ENCODE measurements around the gene KIDINS220. TPM values are rescaled to one million over a fixed set of nuclear protein-coding genes. Genes with fewer than 3 reads are reported as not detected.

KIDINS220 gene
- total and polyA plus RNA-seq, 9 of the 15 experiments (the other 6 are each of a cell fraction or from before 2014, with no cell fraction given): 15.2 to 48.0 (median 34.4) TPM

- TF ChIP-seq RBBP5 (IDR thresholded peaks at IDR 0.05; ENCODE audit: borderline replicate concordance, insufficient read depth, low read length, poor library complexity, severe bottlenecking): peak; percentile 73
- TF ChIP-seq ZNF639 (CRISPR knock-in tag; conservative IDR thresholded peaks at IDR 0.05 in 1 of 2, IDR thresholded peaks at IDR 0.05 in 1 of 2): 0 out of 4 replicates have a peak, but pooled peaks of 1 of the 2 experiments have one; percentile 3
- TF ChIP-seq SMARCB1 (IDR thresholded peaks at IDR 0.05; ENCODE audit: insufficient read length, low read depth): no peak
- peak; percentile 98 for TF ChIP-seq TBP (optimal IDR thresholded peaks at IDR 0.05; ENCODE audit: low read depth, low read length)
- no peak; the same call in 1 of the 2 replicates for TF ChIP-seq PREB (CRISPR knock-in tag; IDR thresholded peaks at IDR 0.05)
- TF ChIP-seq DDX20 (tag; IDR thresholded peaks at IDR 0.05; ENCODE audit: low read depth): no peak
- TF ChIP-seq CEBPB (tag; IDR thresholded peaks at IDR 0.05): no peak
- peak; percentile 22; the same call in 1 of the 2 replicates for TF ChIP-seq NKRF (IDR thresholded peaks at IDR 0.05; ENCODE audit: borderline replicate concordance)
- peak; percentile 46 for TF ChIP-seq CREM (IDR thresholded peaks at IDR 0.05; ENCODE audit: low read depth)
- no peak for TF ChIP-seq FOXJ2 (tag; IDR thresholded peaks at IDR 0.05)
- TF ChIP-seq RNF219 (CRISPR knock-in tag; IDR thresholded peaks at IDR 0.05): no peak
- no peak for TF ChIP-seq POU5F1 (IDR thresholded peaks at IDR 0.05; ENCODE audit: borderline replicate concordance, low read depth, low read length, partially characterized antibody)
Measured at GRCh38 chr2:8681786-8682692, 155.4 kb downstream of the KIDINS220 start, which contains the start of gene ID2 (continued).

Data from K562 (cell line).